SU-DHL-6 (cell line): ENCODE measurements around the gene IFI27.
"Not testable (repeated sequence)": the region's sequence is repeated elsewhere in the genome, so short reads cannot be mapped to it uniquely, and the experiment has no call there.

ENCODE experiments used
- H2AFZ ChIP-seq: fragments of 200-600 bp; sonication (generic); 2 replicates; pipeline ENCODE4 v1.6.1; 2014; ENCODE audit warnings: low read depth, mild to moderate bottlenecking, moderate library complexity, mixed read lengths, antibody characterized with exemption, low read length; ENCODE audit not compliant: severe bottlenecking
- H3F3A ChIP-seq: fragments of 200-600 bp; shearing (Covaris generic); 2 replicates; pipeline ENCODE4 v1.6.0; 2016; ENCODE audit warnings: antibody characterized with exemption, mild to moderate bottlenecking; ENCODE audit not compliant: insufficient read depth
- H3K27ac ChIP-seq: fragments of 200-600 bp; sonication (generic); 2 replicates; pipeline ENCODE4 v1.5.1; 2016; ENCODE audit warnings: low read depth, mild to moderate bottlenecking, low read length, moderate library complexity, mixed read lengths
- H3K27me3 ChIP-seq: fragments of 200-600 bp; sonication (generic), shearing (Covaris generic); 2 replicates; pipeline ENCODE4 v1.6.0; 2014; ENCODE audit warnings: mild to moderate bottlenecking, low read length
- H3K36me3 ChIP-seq: fragments of 200-600 bp; sonication (generic); 2 replicates; pipeline ENCODE4 v1.6.1; 2014; ENCODE audit warnings: mild to moderate bottlenecking, low read length, mixed read lengths
- H3K4me2 ChIP-seq: fragments of 300-600, 200-600 bp; shearing (Covaris generic), sonication (generic); 2 replicates; pipeline ENCODE4 v1.6.0; 2014; ENCODE audit warnings: low read length, low read depth, mild to moderate bottlenecking; ENCODE audit not compliant: poor library complexity, severe bottlenecking
- H3K4me3 ChIP-seq: fragments of 200-600 bp; sonication (generic); 2 replicates; pipeline ENCODE4 v1.5.1; 2014; ENCODE audit warnings: antibody characterized with exemption, low read length, mild to moderate bottlenecking, mixed read lengths; ENCODE audit not compliant: insufficient read depth, poor library complexity, severe bottlenecking
- H3K79me2 ChIP-seq: fragments of 200-600 bp; sonication (generic); 2 replicates; pipeline ENCODE4 v1.6.1; 2014; ENCODE audit warnings: mild to moderate bottlenecking, low read length, moderate library complexity; ENCODE audit not compliant: insufficient read depth
- H3K9ac ChIP-seq: fragments of 200-600 bp; sonication (generic); 2 replicates; pipeline ENCODE4 v1.7.0; 2014; ENCODE audit warnings: mild to moderate bottlenecking, low read length
- H3K9me2 ChIP-seq: fragments of 200-600 bp; sonication (generic); replicated peaks from 2 replicates; pipeline ENCODE4 v1.6.1; 2014; ENCODE audit warnings: low read length; ENCODE audit not compliant: insufficient read depth
- H3K9me3 ChIP-seq: fragments of 200-600 bp; sonication (generic); 2 replicates; pipeline ENCODE4 v1.6.1; 2014; ENCODE audit warnings: low read length, mixed read lengths; ENCODE audit not compliant: insufficient read depth
- H4K20me1 ChIP-seq: fragments of 200-600 bp; sonication (generic); 2 replicates; pipeline ENCODE4 v1.6.1; 2014; ENCODE audit warnings: low read depth, mild to moderate bottlenecking, antibody characterized with exemption, low read length, moderate library complexity, mixed read lengths
- EZH2phosphoT487 ChIP-seq: fragments of 200-600 bp; sonication (generic), shearing (Covaris generic); conservative IDR thresholded peaks from 2 replicates; pipeline ENCODE4 v1.6.1; 2018; ENCODE audit warnings: mild to moderate bottlenecking, antibody characterized with exemption, low read length, moderate library complexity, mixed read lengths
- TF ChIP-seq, protein P1 (sequence below): fragments of 200-600 bp; sonication (generic); IDR thresholded peaks from one replicate; pipeline ENCODE4 v1.5.1; 2017; ENCODE audit warnings: antibody characterized with exemption, mild to moderate bottlenecking, low read length, moderate library complexity; ENCODE audit not compliant: insufficient read depth, poor library complexity, severe bottlenecking

Gene IFI27

GRCh38 chr14:94145902-94146527 lies 35.5 kb downstream of the IFI27 start:
- Histone ChIP-seq H3K4me3 (no peak overlapping the region), H4K20me1 (no peaks in the 10 kb centered on the region), H3K36me3 (no peaks in the 10 kb centered on the region), H3K79me2 (no peaks in the 10 kb centered on the region), H2AFZ (peak overlapping the region; percentile 66), H3F3A (no peaks in the 10 kb centered on the region), H3K9me2 (no peaks in the 10 kb centered on the region), H3K27me3 (no peaks in the 10 kb centered on the region), H3K4me2 (no peak overlapping the region), H3K9ac (no peak overlapping the region), H3K27ac (no peak overlapping the region), H3K9me3 (no peaks in the 10 kb centered on the region)
- no peak for TF ChIP-seq EZH2phosphoT487
- TF ChIP-seq, protein P1, sequence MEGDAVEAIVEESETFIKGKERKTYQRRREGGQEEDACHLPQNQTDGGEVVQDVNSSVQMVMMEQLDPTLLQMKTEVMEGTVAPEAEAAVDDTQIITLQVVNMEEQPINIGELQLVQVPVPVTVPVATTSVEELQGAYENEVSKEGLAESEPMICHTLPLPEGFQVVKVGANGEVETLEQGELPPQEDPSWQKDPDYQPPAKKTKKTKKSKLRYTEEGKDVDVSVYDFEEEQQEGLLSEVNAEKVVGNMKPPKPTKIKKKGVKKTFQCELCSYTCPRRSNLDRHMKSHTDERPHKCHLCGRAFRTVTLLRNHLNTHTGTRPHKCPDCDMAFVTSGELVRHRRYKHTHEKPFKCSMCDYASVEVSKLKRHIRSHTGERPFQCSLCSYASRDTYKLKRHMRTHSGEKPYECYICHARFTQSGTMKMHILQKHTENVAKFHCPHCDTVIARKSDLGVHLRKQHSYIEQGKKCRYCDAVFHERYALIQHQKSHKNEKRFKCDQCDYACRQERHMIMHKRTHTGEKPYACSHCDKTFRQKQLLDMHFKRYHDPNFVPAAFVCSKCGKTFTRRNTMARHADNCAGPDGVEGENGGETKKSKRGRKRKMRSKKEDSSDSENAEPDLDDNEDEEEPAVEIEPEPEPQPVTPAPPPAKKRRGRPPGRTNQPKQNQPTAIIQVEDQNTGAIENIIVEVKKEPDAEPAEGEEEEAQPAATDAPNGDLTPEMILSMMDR, result no peak

GRCh38 chr14:94152676-94153075 lies 42.1 kb downstream of the IFI27 start:
- Histone ChIP-seq H3K9me2 (no peaks in the 10 kb centered on the region), H3K4me2 (no peak overlapping the region), H4K20me1 (no peaks in the 10 kb centered on the region), H3K9me3 (no peaks in the 10 kb centered on the region), H3K36me3 (no peaks in the 10 kb centered on the region), H2AFZ (no peak overlapping the region), H3F3A (no peaks in the 10 kb centered on the region), H3K79me2 (no peaks in the 10 kb centered on the region), H3K27me3 (no peaks in the 10 kb centered on the region), H3K27ac (no peak overlapping the region), H3K9ac (no peak overlapping the region), H3K4me3 (no peak overlapping the region)
- TF ChIP-seq EZH2phosphoT487, result no peak
- TF ChIP-seq, protein P1, result no peak

DNA sequence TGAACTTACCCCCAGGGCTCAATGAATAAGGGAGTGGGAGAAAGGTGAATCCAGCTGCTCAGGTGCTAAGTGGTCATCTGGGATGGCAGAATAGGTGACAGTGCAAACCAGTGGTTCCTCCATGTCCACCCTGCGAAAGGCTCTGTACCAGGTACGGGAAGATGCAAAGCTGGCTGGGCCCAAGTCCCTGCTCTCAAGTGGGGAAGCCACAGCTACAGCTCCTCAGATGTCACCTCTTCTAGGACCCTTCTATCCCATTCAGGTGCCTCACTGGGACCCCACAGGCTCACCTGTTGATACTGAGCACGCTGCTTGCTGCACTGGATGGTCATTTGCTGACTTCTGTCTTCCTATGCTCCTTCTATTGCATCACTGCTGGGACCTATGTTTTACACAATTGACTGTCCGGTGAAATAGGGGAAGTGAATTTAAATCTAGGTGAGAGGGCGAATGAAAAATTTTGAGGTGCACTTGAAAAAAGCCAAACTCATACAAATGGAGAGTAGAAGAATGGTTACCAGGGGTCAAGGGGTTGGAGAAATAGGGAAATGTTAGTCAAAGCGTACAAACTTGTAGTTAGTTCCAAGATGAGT lies 43.3 kb downstream of the IFI27 start:
- TF ChIP-seq, protein P1, result no peak
- no peak for TF ChIP-seq EZH2phosphoT487
- Histone ChIP-seq H3K4me3 (no peak overlapping the region), H3K4me2 (no peak overlapping the region), H3K27me3 (no peaks in the 10 kb centered on the region), H3K9me2 (no peaks in the 10 kb centered on the region), H3K9ac (no peak overlapping the region), H4K20me1 (no peaks in the 10 kb centered on the region), H3K79me2 (no peaks in the 10 kb centered on the region), H3F3A (no peaks in the 10 kb centered on the region), H3K27ac (no peak overlapping the region), H3K36me3 (no peaks in the 10 kb centered on the region), H2AFZ (no peak overlapping the region), H3K9me3 (no peaks in the 10 kb centered on the region)

GRCh38 chr14:94156143-94156542 lies 45.6 kb downstream of the IFI27 start:
- H3K9me2 ChIP-seq, H3K27ac ChIP-seq, H3K4me3 ChIP-seq, H2AFZ ChIP-seq, H3K4me2 ChIP-seq, H3K9me3 ChIP-seq, H3K79me2 ChIP-seq, H3K27me3 ChIP-seq, H4K20me1 ChIP-seq, H3K9ac ChIP-seq, H3F3A ChIP-seq, H3K36me3 ChIP-seq: not testable (repeated sequence)
